Neural cell (in vitro differentiated cells): ENCODE results near the gene PPP1R9B. TPM values are rescaled to one million over a fixed set of nuclear protein-coding genes. Genes with fewer than 3 reads are reported as not detected.

ENCODE experiments used
- H2AFZ ChIP-seq: fragments of 200-600, 300-800 bp; sonication (generic), shearing (Covaris generic); 2 replicates; pipeline ENCODE4 v1.6.0; 2014; ENCODE audit warnings: low read depth, mild to moderate bottlenecking, antibody characterized with exemption, low read length, moderate library complexity
- H3F3A ChIP-seq: fragments of 200-600 bp; shearing (Covaris generic); 2 replicates; pipeline ENCODE4 v1.6.1; 2016; ENCODE audit warnings: mild to moderate bottlenecking, moderate library complexity, mixed read lengths, antibody characterized with exemption, low read length; ENCODE audit not compliant: insufficient read depth, poor library complexity, severe bottlenecking
- H3K27ac ChIP-seq: fragments of 200-600, 300-800 bp; sonication (generic), shearing (Covaris generic); 2 replicates; pipeline ENCODE4 v1.5.1; 2014; ENCODE audit warnings: mild to moderate bottlenecking, low read length, moderate library complexity
- H3K27me3 ChIP-seq: fragments of 300-800, 200-600 bp; sonication (generic), shearing (Covaris generic); 2 replicates; pipeline ENCODE4 v1.6.0; 2014; ENCODE audit warnings: mild to moderate bottlenecking, low read depth, low read length, moderate library complexity; ENCODE audit not compliant: insufficient read depth
- H3K36me3 ChIP-seq: fragments of 300-800, 200-600 bp; sonication (generic), shearing (Covaris generic); 2 replicates; pipeline ENCODE4 v1.5.1; 2014; ENCODE audit warnings: mild to moderate bottlenecking, antibody characterized with exemption, low read length, moderate library complexity; ENCODE audit not compliant: insufficient read depth
- H3K4me2 ChIP-seq: fragments of 300-800, 200-600 bp; sonication (generic), shearing (Covaris generic); 2 replicates; pipeline ENCODE4 v1.6.0; 2014; ENCODE audit warnings: mild to moderate bottlenecking, low read length
- H3K4me3 ChIP-seq: fragments of 300-800, 200-600 bp; sonication (generic), shearing (Covaris generic); 2 replicates; pipeline ENCODE4 v1.5.1; 2014; ENCODE audit warnings: mild to moderate bottlenecking, low read length, moderate library complexity
- H3K79me2 ChIP-seq: fragments of 200-600 bp; shearing (Covaris generic); replicated peaks from 2 replicates; pipeline ENCODE4 v1.6.0; 2014; ENCODE audit warnings: mild to moderate bottlenecking, low read length, moderate library complexity; ENCODE audit not compliant: insufficient read depth
- H3K9ac ChIP-seq: fragments of 300-800, 200-600 bp; sonication (generic), shearing (Covaris generic); 2 replicates; pipeline ENCODE4 v1.6.1; 2016; ENCODE audit warnings: mild to moderate bottlenecking, low read length, mixed read lengths
- H3K9me2 ChIP-seq: fragments of 200-600 bp; shearing (Covaris generic); 2 replicates; pipeline ENCODE4 v1.6.1; 2016; ENCODE audit warnings: mild to moderate bottlenecking, low read length, mixed read lengths; ENCODE audit not compliant: insufficient read depth
- H3K9me3 ChIP-seq: fragments of 200-600, 300-800 bp; sonication (generic), shearing (Covaris generic); 2 replicates; pipeline ENCODE4 v1.6.1; 2016; ENCODE audit warnings: mild to moderate bottlenecking, mixed run types, low read length, moderate library complexity, mixed read lengths
- H4K20me1 ChIP-seq: fragments of 200-600 bp; shearing (Covaris generic); 2 replicates; pipeline ENCODE4 v1.6.1; 2016; ENCODE audit warnings: mild to moderate bottlenecking, mixed run types; ENCODE audit not compliant: insufficient read depth
- CTCF ChIP-seq: fragments of 450-650 bp; IDR thresholded peaks from 2 replicates; pipeline ENCODE4 v1.5.1; 2014; ENCODE audit warnings: antibody characterized with exemption, mild to moderate bottlenecking, moderate library complexity; ENCODE audit not compliant: poor library complexity, severe bottlenecking
- EP300 ChIP-seq: fragments of 450-650 bp; conservative IDR thresholded peaks from 2 replicates; pipeline ENCODE4 v1.6.1; 2014; ENCODE audit warnings: antibody characterized with exemption, mild to moderate bottlenecking, moderate library complexity; ENCODE audit not compliant: poor library complexity, severe bottlenecking
- EZH2 ChIP-seq: fragments of 200-600, 300-800 bp; shearing (Covaris generic), sonication (generic); IDR thresholded peaks from 2 replicates; pipeline ENCODE4 v1.6.1; 2014; ENCODE audit warnings: antibody characterized with exemption, low read length, borderline replicate concordance, mild to moderate bottlenecking; ENCODE audit not compliant: insufficient read depth, poor library complexity, severe bottlenecking
- MXI1 ChIP-seq: fragments of 450-650 bp; conservative IDR thresholded peaks from 2 replicates; pipeline ENCODE4 v1.6.1; 2014; ENCODE audit warnings: antibody characterized with exemption, mild to moderate bottlenecking; ENCODE audit not compliant: poor library complexity, severe bottlenecking
- POLR2AphosphoS5 ChIP-seq: IDR thresholded peaks from 2 replicates; pipeline ENCODE4 v1.6.1; 2012
- RAD21 ChIP-seq: fragments of 450-650 bp; conservative IDR thresholded peaks from 2 replicates; pipeline ENCODE4 v1.6.1; 2014; ENCODE audit warnings: antibody characterized with exemption, mild to moderate bottlenecking, moderate library complexity
- REST ChIP-seq: IDR thresholded peaks from 2 replicates; pipeline ENCODE4 v1.6.1; 2012; ENCODE audit warnings: borderline replicate concordance
- SMC3 ChIP-seq: fragments of 450-650 bp; conservative IDR thresholded peaks from 2 replicates; pipeline ENCODE4 v1.6.1; 2014; ENCODE audit warnings: antibody characterized with exemption, mild to moderate bottlenecking, moderate library complexity; ENCODE audit not compliant: poor library complexity
- TAF1 ChIP-seq: IDR thresholded peaks from 2 replicates; pipeline ENCODE4 v1.6.1; 2012; ENCODE audit warnings: low read depth
- polyA plus RNA-seq: library from polyadenylated mRNA; depleted of rRNA; stranded (reverse); fragments of >200 nt; gene quantifications from 2 replicates; pipeline ENCODE4 v1.2.3, GENCODE V29; 2014

Gene PPP1R9B
- polyA plus RNA-seq, 1 donor from 2014 or later = 29.2 TPM

- no peaks in the 10 kb centered on the region for H3F3A ChIP-seq
- H3K27me3 ChIP-seq = no peaks in the 10 kb centered on the region
- H3K9me3 ChIP-seq = no peaks in the 10 kb centered on the region
- no peaks in the 10 kb centered on the region for H3K36me3 ChIP-seq
- H3K4me2 ChIP-seq = peak overlapping the region; percentile 73
- TF ChIP-seq POLR2AphosphoS5 (no peak), MXI1 (peak; percentile 75)
- no peaks in the 10 kb centered on the region for H3K9me2 ChIP-seq
- H3K27ac ChIP-seq = no peak overlapping the region
- peak overlapping the region; percentile 91 for H3K4me3 ChIP-seq
- no peak overlapping the region for H2AFZ ChIP-seq
- H3K9ac ChIP-seq = peak overlapping the region; percentile 94
- peaks cover 43% of the 10 kb centered on the region for H3K79me2 ChIP-seq
- peaks cover 40% of the 10 kb centered on the region for H4K20me1 ChIP-seq
Measured at GRCh38 chr17:50149417-50150353, 792 bp downstream of the PPP1R9B start.

GRCh38 chr17:50149091-50149416 lies 1.4 kb downstream of the PPP1R9B start:
- no peaks in the 10 kb centered on the region for H3K36me3 ChIP-seq
- TF ChIP-seq SMC3 (no peak), MXI1 (no peak), POLR2AphosphoS5 (no peak), RAD21 (no peak), EZH2 (no peak), EP300 (no peak), REST (no peak), TAF1 (no peak), CTCF (no peak)
- peaks cover 43% of the 10 kb centered on the region for H3K79me2 ChIP-seq
- H3K4me2 ChIP-seq = peak overlapping the region; percentile 73
- H3K27ac ChIP-seq = no peak overlapping the region
- peaks cover 40% of the 10 kb centered on the region for H4K20me1 ChIP-seq
- no peaks in the 10 kb centered on the region for H3K27me3 ChIP-seq
- no peaks in the 10 kb centered on the region for H3F3A ChIP-seq
- no peaks in the 10 kb centered on the region for H3K9me2 ChIP-seq
- H3K4me3 ChIP-seq = peak overlapping the region; percentile 91
- H3K9me3 ChIP-seq = no peaks in the 10 kb centered on the region
- peak overlapping the region; percentile 94 for H3K9ac ChIP-seq
- H2AFZ ChIP-seq = no peak overlapping the region
